ENCODE data around the gene SYT15.
"Not testable (repeated sequence)": the region's sequence is repeated elsewhere in the genome, so short reads cannot be mapped to it uniquely, and the experiment has no call there.

SYT15 gene

DNA sequence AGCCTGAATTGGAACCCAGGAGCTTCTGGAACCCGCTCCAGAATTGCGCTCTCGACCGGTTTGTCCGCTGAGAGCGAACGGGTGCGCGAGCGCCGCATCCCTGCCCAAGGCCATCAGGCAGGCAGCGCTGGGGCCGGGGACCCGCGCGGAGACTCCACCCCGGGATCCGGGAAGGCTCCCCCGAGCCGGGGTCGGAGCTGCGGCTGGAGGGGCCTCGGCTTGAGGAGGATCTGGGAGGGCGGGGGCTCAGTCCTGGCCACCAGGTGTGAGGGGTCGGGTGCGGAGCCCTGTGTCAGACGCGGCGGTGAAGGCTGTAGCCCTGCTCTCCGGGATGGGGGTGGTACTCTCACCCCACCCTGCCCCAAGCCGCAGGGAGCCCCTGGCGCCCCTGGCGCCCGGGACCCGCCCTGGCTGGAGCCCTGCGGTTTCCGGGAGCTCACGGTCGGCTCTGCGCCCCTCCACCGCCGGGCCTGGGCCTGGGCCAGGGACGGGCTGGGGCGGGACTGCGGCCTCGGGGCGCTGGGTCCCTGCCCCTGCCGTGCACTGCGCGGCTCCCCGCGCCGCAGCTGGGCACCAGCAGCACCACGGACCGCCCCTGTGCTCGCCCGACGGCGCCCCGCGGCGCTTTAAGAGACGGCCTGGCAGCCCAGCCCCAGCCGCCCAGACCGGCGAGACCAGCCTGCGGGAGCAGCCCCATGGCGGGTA, at the start of gene SYT15:
TSS of gene SYT15 (plus strand) at position 655 of the 705 bp plus-strand sequence. CDS start at position 696, 41 bp downstream.
- not testable (repeated sequence) for DNase-seq

DNA sequence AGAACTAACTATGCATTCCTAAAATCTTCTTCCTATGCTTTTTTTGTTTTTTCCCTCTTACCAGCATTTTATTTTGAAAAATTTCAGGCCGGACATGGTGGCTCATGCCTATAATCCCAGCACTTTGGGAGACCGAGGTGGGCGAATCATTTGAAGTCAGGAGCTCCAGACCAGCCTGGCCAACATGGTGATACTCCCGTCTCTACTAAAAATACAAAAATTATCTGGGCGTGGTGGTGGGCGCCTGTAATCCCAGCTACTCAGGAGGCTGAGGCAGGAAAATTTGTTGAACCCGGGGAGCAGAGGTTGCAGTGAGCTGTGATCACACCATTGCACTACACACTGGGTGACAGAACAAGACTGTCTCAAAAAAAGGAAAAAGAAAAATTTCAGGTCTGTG, 49.2 kb upstream of the SYT15 start:
- DNase-seq = not testable (repeated sequence)

DNA sequence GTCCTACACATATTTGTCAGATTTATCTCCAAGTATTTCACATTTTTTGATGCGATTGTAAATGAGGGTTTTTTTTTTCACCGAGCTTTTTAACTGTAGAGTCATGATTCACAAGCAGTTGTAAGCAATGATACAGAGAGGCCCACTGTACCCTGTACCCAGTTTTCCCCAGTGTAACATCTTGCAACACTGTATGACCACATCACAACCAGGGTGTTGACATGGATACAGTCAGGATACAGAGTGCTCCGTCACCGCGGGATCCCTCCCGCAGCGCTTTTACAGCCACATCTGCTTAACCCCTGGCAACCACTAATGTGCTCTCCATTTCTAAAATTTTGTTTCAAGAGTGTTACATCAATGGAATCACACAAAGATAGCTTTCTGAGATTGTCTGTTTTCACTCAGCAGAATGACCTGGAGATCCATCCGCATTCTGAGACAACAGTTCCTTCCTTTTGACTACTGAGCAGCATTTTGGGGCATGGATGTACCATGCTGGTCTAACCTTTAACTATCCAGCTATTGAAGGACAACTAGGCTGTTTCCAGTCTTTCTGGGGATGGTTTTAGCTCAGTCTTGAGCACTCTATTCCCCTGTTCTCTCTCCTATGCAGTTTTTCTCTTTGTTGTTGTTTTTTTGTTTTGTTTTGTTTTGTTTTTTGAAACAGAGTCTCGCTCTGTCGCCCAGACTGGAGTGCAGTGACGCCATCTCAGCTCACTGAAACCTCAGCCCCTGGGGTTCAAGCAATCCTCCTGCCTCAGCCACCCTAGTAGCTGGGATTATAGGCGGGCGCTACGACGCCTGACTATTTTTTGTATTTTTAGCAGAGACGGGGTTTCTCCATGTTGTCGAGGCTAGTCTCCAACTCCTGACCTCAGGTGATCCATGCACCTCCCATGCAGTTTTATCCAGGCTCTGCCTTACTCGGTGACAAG, 48.4 kb upstream of the SYT15 start:
- no peak for DNase-seq

DNA sequence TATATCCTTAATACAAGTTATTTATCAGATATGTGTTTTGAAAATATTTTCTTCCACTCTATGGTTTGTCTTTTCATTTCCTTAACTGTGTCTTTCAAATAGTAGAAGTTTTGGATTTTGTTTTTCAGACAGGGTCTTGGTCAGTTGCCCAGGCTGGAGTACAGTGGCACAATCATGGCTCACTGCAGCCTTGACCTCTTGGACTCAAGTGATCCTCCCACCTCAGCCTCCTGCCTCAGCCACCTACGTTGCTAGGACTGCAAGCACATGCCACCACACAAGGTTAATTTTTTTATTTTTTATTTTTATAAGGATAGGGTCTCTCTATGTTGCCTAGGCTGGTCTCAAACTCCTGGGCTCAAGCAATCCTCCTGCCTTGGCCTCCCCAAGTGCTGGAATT, 46.7 kb upstream of the SYT15 start:
- DNase-seq = not testable (repeated sequence)

DNA sequence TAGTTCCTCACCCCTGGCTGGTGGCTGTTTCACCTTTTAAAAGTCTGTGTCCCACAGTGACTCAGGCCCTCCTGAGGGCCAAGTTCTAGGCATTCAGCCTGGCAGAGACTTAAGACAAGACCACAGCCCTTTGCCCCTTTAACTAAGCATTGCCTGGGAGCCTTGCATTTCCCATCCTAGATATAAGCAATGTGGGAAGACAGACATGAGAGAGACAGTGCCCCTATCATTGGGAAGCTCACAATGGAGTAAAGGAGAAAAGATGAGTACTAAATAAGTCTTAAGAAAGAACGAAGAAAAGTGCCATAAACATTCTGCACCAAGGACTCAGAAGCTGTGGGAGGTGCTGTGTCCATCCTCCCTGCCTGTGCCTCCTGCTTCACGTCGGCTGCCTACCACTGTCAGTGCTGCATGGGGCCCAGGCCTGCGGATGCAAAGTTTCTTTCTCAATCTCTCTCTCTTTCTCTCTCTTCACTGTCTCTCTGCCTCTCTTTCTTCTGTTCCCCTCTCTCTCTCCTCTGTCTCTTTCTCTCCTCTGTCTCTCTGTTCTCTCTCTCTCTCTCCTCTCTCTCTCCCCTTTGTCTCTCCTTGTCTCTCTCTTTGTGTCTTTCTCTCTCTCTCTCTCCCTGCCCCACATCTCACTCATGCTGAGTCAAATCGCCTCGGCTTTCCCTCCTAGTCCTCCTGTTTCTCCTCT, 44.0 kb upstream of the SYT15 start:
- no peak for DNase-seq

DNA sequence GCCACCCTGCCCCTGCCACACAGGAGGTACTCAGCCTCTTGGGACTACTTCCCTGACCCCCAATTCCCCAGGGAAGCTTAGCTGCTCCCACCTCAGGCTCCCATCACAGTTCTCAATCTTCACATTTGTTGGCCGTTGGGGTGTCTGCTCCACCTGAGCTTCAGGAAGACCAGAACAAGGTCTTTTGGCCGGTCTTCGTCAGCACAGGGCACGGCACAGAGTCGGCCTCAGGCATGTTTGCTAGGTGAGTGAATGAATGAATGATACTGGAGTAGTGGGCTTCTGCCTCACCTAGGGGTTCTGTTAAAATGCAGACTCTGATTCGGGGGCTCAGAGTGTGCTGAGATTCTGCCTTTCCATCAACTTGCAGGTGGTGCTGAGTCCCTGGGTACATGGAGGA, 42.8 kb upstream of the SYT15 start:
- DNase-seq = no peak

DNA sequence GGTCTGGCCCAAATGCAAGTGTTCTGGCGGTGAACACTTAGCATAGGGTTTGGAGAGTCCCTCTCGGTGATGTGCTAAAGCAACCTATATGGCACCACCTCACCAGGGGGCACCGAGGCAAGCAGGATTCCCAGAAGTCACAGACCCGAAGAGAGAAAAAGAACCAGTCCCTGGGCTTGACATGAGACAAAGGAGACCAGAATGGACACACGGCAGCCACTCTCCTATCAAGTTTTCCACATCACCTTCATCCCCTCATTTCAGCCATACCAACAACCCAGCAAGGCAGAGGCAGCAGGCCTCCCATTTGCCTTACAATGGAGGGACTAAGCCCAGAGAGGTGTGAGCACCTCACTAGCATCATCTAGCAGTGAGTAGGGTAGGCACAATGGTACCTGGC, 42.1 kb upstream of the SYT15 start:
- DNase-seq = no peak

DNA sequence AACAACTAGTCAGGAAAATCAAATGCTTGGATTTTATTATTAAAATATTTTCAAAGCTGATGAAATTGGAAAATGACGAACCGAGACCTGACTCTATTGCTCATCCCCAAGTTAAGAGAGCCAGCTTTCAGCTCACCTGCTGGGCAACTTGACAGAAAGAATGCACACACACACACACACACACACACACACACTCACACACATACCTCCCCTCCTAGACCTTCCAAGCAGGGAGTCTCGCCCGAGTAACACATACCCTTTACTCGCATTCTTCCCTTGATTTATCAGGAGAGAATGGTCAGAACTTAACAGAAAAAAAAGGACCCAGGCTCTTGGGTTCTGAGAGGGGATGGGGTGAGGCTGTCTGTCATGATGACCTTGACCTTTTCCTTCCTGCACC, 41.6 kb upstream of the SYT15 start:
- no peak for DNase-seq

DNA sequence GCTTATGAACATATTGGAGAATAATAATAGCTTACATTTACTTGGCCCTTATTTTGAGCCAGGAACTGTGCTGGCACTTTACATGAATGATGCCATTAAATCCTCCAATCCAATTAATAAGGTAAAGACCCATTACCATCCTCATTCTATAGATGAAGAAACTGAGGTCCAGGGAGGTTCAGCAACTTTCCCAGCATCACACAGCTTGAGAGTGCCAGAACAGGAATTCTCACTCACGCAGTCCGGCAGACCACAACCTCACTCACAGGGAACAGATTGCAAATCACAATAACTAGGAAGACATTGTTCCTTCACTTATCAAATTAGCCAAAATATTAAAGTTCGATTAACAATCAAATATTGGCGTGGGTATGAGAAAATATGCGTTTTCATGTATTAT, 40.8 kb upstream of the SYT15 start:
- DNase-seq = no peak

DNA sequence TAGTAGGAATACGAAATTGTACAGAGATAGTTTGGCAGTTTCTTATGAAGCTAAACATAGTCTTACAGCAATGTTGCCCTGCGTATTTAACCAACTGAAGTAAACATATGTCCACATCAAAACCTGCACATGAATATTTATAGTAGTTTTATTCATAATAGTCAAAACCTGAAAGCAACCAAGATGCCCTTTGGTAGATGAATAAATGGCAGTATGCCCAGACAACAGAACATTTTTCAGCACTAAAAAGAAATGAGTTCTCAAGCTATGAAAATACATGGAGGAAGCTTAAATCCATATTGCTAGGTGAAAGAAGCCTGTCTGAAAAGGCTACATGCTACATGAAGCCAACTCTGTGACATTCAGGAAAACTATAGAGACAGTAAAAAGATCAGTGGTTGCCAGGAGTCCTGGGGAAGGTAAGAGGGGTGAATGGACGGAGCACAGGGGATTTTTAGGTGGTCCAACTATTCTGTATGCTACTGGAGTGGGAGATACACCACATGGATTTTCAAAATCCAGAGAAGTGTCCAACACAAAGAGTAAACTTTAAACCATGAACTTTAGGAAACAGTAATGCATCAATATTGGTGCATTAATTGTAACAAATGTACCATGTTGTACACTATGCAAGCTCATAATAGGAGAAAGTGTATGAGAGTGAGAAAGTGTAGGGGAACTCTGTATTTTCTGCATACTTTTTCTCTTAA, 40.1 kb upstream of the SYT15 start:
- DNase-seq = no peak

DNA sequence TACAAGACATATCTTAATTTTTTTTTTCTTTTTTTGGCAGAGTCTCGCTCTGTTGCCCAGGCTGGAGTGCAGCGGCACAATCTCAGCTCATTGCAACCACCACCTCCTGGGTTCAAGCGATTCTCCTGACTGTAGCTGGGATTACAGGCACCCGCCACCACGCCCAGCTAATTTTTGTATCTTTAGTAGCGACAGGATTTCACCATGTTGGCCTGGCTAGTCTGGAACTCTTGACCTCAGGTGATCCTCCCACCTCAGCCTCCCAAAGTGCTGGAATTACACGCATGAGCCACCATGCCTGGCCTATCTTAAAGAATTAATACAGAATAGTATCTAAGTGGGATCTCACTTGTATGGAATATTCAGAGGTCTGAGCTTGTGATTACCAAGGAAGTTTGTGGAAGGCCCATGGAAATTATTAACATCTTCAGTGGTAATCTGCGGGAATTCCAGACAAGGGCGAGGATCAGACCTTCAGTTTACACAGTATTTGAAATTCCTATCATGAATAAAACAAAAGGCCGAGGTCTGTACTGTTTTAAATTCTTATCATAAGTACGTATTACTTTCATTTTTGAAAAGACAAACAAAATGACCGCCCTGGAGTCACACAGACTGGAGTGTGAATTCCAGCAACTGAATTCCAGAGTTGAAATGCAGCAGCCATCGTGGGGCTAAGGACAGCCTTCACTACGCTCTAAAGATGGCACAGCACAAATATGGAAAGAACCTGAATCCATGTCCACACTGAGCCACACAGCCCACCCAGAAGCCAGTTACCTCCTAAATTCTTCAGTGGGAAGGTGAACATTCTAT, 39.1 kb upstream of the SYT15 start:
- DNase-seq = no peak

DNA sequence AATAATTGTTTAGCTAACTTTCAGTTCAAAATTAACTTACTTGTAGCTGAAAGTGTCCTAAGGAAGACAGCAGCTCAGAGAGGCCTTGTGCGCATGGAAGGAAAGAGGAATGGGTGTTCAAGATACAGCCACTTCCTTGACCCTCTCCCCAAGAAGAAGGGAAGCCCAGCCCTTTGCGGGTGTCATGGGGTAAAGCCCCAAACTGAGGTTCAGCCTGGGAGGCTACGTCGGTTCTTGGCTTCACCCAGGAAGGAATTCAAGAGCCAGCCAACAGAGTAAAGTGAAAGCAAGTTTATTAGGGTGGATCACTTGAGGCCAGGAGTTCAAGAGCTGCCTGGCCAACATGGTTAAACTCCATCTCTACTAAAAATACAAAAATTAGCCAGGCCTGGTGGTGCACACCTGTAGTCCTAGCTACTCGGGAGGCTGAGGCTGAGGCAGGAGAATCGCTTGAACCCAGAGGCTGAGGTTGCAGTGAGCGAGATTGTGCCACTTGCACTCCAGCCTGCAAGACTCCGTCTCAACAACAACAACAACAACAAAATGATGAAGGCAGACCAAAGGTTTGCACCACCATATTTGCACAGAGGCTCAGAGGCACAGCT, 38.4 kb upstream of the SYT15 start:
- DNase-seq = no peak

DNA sequence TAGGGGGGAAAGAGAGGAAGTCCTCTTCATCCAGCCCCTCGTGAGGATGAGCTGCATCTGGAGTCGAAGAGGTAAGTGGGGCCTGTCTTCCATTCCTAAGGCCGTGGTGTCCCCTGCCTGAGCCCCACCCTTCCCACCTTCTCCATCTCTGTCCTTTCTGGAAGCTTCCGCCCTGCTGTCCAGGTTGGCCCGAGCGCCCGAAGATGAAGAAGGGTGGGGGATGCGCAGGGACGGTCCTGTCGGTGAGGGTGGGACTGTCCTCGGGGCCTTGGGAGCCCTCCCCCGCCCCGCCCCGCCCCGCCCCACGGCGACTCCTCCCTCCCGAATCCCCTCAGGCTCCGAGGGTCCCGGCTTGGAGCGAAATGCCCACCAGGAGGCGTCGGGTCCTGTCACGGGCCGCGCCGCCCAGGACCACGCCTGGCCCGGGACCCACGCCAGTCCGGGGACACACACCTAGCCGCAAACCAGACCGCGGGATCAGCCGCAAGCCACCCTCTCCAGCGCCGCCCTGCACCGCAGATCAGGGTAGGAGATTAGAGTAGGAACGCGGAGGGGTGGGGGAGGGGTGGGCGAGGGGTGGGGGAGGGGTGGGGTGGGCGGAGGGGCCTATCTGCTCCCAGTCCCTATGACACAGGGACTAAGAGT, 37.8 kb upstream of the SYT15 start:
- no peak for DNase-seq

DNA sequence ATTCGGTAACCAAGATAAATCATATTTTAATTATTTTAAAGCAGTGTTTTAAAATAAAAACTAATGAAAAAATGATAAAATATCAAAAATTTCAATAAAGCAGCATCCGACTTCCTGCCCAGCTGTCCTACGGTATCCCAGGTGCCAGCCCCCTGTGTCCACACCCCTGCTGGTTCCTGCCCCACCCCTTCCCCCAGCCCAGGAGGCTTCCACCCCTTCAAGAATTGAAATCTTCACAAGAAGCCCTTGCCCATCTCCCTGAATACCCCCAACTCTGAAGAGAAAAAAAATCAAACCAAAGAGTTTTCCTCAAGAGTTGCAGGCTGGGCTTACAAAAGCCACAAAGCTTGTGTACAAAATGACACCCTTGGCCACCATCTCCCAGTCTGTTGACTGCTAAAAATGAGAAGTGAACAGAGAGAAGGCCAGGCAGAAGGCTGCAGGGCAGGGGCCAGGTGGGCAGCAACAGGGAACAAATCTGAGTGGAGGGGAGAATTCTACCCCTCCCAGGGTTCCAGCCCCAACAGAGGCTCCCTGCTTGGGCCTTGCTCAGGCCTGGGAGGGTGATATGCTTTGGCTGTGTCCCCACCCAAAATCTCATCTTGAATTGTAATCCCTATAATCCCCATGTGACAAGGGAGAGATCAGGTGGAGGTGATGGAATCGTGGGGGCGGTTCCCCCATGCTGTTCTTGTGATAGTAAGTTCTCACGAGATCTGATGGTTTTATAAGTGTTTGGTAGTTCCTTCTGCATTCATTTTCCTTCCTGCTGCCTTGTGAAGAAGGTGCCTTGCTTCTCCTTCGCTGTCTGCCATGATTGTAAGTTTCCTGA, 37.0 kb upstream of the SYT15 start:
- DNase-seq = no peak

DNA sequence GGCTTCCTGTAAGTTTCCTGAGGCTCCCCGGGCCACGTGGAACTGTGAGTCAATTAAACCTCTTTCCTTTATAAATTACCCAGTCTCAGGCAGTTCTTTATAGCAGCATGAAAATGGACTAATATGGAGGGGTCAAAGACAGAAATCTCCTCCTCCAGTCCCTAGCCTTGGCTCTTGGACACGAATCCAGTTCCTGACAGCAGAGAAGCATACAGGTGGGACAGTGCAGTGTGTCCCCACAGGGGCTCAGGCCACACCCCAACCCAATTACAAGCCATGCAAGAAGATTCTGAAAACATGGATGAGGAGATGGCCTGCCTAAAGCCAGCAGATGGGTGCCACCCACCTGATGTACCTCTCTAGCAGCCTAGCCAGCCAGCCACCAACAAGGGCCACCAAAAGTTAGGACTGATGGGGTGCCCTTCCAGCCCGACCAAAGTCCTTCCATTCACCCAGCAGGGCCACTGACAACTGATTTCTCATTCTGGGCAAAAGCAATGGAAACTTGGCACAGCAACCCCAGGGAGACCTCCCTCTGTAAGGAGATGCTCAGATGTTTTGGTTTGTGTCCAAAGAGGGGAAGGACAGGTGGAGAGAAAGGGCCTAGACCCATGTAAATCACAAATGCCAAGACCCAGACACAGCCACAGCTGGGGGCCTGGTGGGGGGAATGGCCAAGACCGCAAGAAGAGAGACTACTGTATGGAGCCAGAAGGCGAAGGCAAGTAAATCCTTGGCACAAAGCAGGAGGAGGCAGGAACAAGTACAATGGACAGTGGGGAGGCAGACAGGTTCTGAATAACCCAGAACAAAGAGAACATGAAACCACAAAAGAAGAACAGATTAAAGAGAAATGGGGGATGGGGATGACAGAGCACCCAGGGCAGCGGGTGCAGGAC, 36.1 kb upstream of the SYT15 start:
- no peak for DNase-seq

DNA sequence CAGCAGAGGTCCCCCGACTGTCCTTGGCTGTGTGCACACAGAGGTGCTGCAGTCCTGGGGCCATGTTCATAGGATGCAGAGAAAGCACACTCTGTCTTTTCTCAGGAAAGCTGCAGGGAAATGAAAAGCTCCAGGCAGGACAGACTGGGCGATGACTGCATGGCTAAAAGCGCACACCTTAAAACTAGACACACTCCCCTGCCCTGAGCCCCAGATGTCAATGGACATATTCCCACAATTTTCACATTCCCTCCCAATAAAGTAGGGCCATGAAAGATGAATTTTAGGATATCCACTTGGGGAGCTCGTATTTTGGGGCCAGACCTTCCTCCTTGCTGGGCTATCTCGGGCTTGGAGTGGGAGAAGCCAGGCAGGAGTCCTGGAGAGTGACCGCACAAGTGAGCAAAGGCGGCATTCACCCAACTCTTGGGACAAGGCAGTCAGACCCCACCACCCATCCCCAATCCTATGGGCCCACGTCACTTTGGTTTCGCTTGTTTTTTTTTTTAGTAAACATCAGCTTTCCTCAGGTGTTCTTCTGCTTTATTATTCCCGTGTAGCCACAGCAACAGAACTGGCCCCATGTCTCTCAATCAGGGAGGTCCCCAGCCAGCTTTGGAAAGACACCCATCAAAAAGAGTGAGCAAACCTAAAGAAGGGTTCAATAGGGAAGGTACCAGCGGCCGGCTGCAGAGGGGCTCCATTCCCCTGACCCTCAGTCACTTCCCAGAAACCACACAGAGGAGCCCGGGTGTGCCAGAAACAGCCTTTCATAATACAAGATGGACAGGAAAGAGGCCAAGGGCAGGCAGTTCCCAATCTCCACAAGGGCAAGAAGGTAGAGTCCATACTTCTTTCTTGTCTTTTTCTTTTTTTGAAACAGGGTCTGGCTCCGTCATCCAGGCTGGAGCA, 35.2 kb upstream of the SYT15 start:
- DNase-seq = no peak
